Activated naive CD4-positive, alpha-beta T cell (primary cell): Measurements from ENCODE around the gene ATP2C1.

Experiments
- DNase-seq, 4 experiments: peaks; one replicate each; lab custom pipeline; 2025; lab: John Stamatoyannopoulos, UW

The ATP2C1 gene

DNA sequence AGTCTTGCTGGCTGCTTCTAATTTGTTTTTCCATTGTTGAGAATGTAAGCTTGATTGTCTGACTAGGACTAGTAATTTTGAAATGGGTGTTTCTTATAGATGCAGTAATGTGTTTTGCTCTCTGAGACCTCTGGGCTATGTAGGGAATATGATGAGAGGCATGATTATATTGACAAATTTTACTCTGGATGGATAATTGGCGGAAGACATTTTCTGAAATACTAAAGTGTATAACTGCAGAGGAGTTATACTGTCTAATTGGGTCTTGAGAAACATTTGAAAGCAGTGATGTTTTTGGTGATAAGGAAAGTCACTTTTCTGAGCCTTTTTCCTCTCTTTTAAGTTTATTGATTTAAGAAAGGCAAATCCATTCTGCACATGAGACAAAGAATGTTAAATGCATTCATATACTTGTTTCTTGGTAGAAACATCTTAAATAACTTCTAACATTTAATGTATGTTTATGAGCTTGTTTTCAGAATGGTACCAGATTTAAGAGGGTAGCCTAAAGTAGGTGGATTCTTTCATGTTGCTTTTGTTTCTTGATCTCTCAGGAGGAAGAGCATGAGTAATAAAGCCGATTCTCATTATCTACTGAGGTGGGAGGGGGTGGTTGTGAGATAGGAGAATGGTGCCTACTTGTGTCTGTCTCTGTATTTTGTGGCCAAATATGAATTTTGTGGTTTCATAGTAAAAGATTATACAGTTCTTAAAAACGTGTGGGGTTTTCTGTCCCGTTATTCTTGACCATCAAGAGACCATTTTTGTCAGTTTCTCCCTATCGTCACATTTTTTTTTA is 2.0 kb downstream of the ATP2C1 start:
- DNase-seq = no peak

DNA sequence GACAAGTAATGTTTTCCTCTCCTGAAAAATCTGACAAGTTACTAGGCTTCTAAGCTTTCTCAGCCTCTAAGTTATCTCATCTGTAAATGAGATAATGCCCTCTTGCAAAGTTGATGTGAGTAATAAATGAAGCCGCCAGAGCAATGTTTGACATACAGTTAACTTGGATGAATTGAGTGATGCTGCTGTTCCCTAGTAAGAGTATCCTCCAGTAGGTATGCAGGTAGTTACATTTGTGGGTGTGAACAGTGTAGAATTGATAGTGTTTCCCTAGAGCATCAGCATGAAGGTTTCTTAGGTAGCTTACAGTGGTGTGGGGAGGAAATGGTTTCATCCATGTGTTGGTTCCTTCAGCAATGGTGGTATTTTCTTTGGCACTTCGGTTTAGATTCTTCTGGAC is 3.4 kb downstream of the ATP2C1 start:
- DNase-seq = no peak

DNA sequence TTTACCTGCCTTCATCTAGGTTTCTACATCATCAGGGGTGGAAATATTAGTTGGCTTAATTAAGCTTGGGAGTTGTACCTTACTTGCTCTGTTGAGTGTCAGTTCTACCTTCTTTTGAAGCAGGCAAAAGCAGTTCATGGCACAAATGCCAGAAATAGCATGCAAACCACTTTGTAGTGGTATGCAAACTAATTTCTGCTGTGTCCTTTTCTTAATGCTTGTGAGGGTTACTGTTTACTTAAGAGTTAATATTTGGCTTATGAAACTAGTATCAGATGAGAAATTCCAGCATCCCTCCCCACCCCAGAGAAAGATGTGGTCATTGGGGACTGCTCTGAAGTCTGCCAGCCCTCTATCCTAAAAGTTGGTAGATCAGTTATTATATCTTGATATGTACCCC is 7.1 kb downstream of the ATP2C1 start:
- DNase-seq = no peak

DNA sequence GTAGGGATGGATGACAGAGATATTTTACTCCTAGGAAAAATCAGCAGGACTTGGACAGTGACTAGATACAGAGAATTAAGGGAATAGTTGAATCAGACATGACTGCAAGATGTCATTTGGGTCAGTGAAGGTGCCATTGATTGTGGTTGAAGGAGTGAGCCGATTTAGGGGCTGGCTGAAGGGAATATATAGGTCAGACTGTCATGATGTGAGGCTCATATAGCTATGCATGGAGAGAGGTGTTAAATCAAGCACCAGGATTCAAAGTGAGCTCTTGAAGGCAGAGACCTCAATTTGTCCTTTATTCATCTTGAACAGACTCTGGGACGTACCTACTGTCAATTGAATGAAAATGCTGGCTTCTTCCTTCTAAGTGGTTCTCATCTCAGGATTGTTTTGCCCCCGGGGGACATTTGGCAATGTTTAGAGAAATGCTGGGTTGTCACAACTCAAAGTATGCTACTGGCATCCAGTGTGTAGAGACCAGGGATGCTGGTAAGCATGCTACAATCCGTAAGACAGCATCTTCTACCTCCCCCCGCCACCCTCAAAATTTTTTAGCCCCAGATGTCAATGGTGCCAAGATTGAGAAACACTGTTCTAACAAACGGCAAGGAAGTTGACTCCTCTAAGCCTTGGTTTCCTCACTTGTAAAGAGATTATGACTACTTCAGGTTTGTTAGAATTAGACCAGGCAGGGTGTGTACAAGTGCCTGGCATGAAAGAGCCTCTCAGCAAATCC is 7.8 kb downstream of the ATP2C1 start:
- no peak for DNase-seq

DNA sequence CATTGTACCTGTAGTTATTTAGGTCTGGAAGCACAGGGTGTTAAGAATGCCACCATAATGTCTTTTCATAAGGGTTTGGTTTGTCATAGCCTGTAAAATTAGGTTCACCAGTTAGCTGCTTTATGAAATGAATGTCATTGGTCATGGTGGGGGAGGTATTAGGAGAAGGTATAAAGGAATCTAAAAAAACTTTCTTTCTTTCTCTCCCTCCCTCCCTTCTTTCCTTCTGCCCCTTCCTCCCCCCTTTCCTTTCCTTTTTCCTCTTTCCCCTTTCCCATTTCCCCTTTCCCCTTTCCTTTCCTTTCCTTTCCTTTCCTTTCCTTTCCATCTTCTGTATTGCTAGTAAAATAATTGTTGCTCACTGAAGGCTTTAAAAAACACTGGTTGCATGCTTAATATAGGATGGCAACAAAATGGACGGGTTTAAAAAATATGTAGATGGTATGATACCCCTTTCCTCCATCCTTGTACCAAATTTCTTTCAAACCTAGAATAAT is 9.6 kb downstream of the ATP2C1 start:
- DNase-seq = no peak

DNA sequence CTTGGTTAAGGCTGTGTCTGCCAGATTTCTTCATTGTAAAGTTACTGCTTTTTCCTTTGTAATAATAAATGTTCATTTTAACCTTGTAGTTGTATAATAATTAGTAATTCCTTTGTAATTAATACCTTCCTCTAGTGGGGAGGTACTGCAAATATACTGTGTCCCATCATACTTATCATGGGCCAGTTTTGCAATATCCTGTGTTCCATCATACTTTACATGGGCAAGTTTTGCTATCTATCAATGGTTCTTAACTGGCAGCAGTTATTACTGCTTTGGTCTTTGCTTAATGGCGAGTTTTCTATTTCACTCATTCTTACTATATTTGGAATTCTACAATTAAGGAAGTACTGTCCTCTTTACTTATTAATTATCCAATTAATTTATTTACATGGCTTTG is 10.6 kb downstream of the ATP2C1 start:
- no peak for DNase-seq

DNA sequence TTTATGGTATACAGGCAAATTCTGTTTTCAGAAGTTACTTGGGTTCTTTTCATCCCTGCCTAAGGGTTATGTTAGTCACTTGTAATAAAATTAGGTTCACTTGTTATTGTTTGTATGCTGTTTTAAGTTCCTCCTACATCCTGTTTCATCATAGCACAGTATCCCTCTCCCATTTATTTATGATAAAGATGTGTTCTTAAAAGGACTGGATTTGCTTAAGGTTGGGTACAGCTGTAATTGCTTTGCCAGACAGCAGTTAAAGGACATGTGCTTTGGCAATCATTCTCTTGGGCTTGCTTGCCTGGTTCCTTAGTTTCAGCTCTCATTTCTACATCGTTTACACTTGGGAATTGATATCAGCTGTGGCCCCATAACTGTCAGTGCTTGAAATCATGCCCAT is 11.7 kb downstream of the ATP2C1 start:
- no peak for DNase-seq

DNA sequence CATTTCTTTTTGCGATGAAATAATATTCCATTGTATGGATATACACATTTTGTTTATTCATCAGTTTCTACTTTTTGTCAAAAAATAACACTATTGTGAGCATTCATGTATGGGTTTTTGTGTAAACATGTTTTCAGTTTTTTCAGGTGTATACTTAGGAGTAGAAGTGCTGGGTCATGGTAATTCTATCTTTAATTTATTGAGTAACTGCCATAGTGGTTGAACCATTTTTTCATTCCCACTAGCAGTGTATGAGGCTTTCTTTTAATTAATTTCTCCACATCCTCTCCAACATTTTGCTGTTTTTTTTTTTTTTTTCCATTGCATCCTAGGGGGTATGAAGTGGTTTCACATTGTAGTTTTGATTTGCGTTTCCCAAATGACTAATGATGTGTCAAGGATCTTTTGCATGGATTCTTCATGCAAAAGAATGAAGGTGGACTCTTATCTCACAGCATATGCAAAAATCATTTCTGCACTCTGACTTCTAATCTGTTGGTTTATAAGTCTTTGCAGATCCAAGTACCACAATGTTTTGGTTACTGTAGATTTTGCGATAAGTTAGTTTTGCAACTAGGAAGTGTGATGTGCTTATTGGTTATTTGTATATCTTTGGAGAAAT is 12.6 kb downstream of the ATP2C1 start:
- no peak for DNase-seq

DNA sequence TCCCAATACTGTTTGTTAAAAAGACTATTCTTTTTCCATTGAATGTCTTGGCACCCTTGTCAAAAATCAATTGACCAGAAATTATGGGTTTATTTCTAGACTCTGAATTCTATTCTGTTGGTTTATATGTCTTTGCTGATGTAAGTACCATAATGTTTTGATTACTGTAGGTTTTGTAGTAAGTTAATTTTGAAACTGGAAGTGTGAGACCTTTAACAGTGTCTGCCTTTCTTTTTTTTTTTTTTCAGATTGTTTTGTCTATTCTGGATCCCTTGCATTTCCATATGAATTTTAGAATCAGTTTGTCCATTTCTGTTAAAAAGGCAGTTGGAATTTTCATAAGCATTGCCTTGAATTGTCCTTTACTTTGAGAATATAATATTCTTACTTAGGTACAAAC is 13.6 kb downstream of the ATP2C1 start:
- DNase-seq = no peak

DNA sequence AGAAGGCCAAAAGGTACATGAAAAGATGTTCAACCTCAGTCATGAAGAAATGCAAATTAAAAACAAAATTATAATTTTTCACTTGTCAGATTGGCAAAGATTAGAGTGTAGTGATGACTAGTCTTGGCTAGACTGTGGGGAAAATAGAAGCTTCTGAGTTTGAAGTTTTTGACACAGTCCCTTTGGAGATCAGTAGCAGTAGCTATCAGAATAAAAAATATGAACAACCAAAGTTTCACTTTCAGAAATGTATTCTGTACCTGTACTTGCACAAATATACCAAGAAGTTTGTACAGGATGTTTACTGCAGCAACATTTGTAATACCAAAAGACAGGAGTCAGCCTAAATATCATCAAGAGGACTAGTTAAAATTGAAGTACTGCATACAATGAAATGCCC is 14.1 kb downstream of the ATP2C1 start:
- no peak for DNase-seq

DNA sequence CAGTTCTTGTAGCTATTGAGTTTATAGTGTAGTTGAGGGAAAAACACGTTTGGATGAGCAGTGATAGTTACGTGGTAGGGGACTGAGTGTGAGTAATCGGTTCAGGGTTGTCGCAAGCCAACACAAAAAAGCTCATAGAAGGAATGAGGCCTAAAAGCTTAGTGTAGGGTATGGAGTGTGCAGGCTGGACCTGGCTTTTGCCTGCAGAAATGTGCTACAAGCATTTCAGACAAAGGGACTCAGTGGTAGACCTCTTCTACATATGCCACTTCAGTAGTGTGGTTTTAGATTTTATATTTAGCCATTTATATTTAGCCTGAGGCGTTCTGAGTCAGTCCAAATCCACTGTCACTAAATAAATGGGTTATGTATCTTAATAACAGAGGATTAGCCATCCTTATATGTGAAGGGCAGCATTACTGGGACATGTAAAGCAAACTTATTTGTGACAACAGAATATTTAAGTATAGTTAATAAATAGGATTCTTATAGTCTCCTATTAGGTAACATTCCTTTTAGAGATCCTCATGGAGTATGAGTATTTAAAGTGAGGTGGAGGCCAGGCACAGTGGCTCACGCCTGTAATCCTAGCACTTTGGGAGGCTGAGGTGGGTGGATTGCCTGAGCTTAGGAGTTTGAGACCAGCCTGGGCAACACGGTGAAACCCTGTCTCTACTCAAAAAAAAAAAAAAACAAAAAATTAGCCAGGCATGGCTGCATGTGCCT is 21.8 kb downstream of the ATP2C1 start:
- DNase-seq = no peak

DNA sequence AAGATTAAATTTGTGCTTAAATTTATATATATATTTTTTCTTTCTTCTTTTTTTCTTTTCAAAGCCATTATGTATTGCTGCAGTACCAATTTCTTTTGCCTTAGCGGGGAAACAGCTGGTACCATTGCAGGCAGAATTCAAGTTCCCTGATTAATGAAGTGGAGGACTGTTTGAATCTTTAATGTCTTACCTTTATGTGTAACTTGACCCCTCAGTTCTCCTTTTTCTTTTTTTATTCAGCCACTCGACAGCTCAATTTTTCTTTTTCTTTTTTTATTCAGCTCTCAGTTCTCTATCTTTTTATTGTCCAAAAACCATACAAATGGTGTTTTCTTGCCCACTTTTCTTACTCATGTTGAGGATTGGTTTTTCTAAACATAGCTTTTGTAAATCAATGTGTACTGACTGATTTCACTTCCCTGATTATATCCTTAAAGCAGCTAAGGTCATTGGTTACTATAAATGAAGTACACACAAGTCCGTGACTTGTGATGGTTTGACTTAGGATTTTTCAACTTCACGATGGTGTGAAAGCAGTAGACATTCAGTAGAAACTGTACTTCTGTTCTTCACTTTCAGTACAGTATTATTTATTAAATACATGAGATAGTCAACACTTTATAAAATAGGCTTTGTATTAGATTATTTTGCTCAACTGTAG is 22.8 kb downstream of the ATP2C1 start:
- DNase-seq = no peak

DNA sequence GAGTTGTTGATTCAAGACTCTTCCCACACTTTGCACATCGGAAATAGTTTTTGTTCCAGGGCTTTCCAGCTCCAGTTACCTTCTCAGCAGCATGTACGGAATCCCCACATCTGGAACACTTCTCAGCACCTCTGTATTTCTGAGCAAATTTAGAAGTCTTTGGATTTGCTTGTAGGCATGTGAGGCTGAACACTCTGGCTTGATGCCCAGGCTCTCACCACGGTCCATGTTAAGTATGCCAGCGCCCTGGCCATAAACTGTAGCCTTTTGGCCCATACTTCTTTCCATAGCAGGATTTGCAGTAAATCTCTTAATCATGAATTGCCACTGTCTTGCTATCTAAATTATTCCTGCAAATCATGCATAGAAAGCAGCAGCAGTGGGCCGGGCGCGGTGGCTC is 24.4 kb downstream of the ATP2C1 start:
- DNase-seq = no peak

DNA sequence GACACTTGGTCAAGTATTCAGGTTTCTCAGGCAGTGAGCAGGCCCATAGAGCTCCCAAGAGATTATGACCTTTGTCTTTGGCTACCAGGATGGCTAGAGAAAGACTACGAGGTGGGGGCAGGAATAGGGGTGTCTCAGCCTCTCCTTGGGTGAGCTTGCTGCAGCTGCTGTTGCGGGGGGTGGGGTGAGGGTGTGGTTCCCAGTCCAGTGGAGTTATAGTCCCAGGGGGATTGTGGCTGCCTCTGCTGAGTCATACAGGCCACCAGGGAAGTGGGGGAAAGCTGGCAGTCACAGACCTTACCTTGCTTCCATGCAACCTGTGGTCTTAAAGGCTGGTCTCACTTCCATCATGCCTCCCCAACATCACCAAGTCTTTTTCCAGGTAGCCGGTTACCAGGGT is 31.7 kb downstream of the ATP2C1 start:
- DNase-seq = no peak

DNA sequence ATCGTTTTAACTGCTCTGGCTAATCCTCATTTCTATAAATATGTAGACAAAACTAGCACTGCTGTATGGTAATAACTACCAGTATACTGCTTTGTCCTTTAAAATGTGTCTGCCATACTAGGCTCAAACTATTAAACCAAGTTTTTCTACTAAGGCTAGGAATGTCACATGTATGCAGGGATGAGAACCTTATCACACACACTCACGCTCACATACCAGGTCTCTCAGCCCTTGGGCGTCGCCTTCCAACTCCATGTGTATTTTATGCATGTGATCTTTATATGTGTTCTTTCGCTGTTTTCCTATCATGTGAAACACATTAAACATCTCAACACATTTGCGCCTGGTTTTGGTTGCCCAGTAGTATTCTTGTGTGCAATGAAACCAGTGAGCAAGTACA is 32.6 kb downstream of the ATP2C1 start:
- DNase-seq = no peak

DNA sequence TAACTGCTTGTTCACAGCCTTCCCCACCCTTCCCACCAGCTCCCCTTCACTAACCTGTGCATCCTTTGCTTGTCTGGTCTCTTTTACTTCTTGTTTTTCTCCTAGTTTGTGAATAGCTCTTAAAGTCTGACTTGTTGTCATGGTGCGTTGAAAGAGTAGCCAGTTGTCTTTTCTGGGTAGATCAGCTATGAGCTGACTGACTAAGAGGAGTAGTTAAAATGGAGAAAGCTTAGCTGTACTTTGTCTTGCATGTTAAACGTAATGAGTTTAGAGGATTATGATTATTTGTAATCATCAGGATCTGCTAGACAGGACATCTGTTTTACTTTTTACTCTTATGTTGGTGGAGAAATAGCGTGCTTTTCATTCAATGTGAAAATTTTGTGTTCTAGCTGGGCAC is 35.9 kb downstream of the ATP2C1 start:
- no peak for DNase-seq

DNA sequence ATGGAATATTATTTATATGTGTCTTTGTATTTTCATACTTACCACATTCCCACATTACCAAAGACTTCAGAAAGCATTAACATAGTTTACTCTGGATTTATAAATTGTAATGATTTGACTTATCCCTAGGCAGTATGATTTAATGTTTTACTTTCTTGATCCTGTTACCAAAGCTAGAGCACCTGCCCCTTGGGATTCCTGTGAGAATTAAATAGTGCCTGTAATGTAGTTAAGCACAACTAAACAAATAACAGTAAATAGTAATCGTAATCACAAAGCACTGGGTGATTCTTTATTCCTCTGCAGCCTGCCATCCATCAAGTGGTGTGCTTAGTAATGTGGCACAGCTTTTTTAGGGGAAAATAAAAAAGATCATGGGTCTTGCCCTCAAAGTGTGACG is 39.1 kb downstream of the ATP2C1 start:
- DNase-seq = no peak

DNA sequence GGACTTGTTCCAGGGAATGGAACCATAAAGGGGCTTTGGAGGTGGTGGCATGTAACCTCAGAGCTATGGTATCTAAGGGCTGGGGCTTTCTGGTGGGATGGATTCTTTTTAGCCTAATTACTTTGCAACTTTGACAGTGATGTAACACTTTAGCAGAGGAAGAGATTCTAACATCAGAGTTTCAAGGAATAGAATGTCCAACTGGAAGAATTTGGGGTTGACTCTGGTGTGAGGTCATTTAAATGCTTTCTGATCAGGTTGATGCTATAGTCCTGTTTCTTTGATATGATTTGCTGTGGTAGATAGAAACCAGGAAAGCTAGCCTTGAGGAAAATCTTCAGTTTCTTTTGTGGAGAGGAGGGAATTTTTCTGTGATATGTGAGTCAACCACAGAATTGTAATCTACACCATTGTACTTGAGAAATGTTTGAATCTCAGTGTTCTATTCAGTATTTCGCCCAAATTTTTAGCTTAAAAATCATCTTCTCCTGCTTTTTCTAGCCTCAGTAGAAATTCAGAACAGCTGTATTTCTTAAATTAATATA is 40.0 kb downstream of the ATP2C1 start:
- DNase-seq = no peak

DNA sequence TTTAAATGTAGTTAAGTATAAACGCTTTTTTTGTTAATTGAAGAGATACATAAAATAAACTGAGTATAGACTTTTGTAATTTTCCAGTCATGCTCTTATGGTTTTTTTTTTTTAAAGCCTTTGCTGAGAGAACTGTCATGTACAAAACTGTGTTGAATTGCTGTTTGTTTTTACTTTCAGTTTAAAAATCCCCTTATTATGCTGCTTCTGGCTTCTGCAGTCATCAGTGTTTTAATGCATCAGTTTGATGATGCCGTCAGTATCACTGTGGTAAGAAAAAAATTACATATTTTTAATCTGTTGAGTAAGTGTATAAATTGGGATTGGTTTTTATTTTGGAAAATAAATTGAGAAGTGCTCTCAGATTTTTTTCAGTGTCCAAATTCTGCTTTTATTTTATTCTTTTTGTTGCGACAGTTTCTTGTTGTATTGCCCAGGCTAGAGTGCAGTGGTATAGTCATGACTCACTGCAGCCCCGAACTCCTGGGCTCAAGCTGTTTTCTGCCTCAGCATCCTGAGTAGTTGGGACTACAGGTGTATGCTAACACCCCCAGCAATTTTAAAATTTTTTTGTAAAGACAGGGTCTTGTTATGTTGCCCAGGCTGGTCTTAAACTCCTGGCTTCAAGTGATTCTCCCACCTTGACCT is 40.7 kb downstream of the ATP2C1 start:
- DNase-seq = no peak

DNA sequence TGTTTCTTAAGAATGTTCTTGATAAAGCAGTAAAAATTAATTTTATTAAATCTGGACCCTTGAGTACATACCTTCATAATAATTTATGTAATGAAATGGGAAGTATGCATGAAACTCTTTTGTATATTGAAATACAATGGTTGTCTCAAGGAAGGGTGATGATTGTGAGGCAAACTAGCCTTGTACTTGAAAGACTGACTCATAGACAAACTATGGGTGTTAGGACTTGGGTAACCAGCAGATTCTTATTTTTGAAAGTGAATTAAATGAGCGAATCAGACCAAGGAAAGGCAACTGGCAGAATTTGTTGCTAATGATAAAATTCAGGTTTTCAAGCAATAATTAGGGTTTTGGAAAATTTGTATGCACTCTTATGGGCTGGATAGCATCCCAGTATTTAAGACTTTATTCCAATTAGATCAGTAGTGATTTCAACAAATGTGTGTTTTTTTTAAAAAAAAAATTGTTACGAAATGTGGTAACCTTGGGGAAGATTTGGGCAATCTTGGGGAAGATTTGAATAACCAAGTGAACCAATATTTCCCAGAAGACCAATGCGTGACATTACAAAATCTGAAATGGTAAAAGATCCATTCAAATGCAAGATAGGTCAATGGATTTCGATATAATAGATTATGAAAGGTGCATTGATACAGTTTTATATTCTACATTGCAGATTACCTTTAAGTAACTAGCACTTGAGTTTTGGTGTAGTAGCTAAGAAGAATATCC is 42.0 kb downstream of the ATP2C1 start:
- no peak for DNase-seq
